Stimulated activated CD4-positive, alpha-beta T cell treated with anti-CD3 and anti-CD28 coated beads, Interleukin-4, amount 100 ng/mL, for 4 hours (primary cell): ENCODE measurements around the gene FADD.

Experiments
- DNase-seq, 2 experiments: peaks; one replicate each; pipeline ENCODE4 v3.0.0-alpha.2; 2020

The FADD gene

GRCh38 chr11:70233962-70234361, 30.9 kb downstream of the FADD start:
- DNase-seq = no peak

GRCh38 chr11:70240337-70240736, 37.2 kb downstream of the FADD start:
- DNase-seq = no peak

- no peak for DNase-seq
Observed at GRCh38 chr11:70241709-70242108, 38.6 kb downstream of the FADD start.

- DNase-seq = no peak
Observed at GRCh38 chr11:70242885-70243284, 39.8 kb downstream of the FADD start.

- DNase-seq = no peak
Observed at GRCh38 chr11:70243912-70244652, 41.0 kb downstream of the FADD start.

GRCh38 chr11:70244698-70245097, 41.6 kb downstream of the FADD start:
- no peak for DNase-seq

GRCh38 chr11:70246196-70246595, 43.1 kb downstream of the FADD start:
- no peak for DNase-seq

GRCh38 chr11:70247042-70247709, 44.1 kb downstream of the FADD start:
- no peak for DNase-seq

- DNase-seq = no peak
Observed at GRCh38 chr11:70247710-70248072, 44.6 kb downstream of the FADD start.

- DNase-seq = no peak
Observed at GRCh38 chr11:70250876-70251658, 48.0 kb downstream of the FADD start.

GRCh38 chr11:70251659-70252321, 48.7 kb downstream of the FADD start:
- DNase-seq = no peak

- no peak for DNase-seq
Observed at GRCh38 chr11:70252844-70253243, 49.7 kb downstream of the FADD start.

- no peak for DNase-seq
Observed at GRCh38 chr11:70255477-70256116, 52.5 kb downstream of the FADD start.
